ENCODE data around the gene PCDHB13.
"Not testable (repeated sequence)": the region's sequence is repeated elsewhere in the genome, so short reads cannot be mapped to it uniquely, and the experiment has no call there.

The PCDHB13 gene

DNA sequence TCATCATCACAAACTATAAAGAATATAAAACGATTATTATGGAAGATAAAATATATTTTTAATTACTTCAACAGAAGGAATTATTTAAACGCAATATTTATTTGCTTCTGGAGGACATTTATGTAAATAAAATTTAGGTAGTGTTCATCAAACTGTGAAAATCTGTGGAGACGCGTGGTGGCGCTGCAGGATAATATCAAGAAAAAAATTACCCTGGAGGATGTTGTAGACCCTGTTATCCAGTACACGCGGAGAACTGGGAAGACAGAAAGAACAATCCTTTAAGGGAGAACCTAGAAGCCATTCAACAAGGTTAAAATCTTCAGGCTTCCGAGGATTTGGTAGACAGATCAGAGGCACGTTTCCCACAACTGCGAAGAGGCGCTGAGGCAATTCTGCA is 5.2 kb upstream of the PCDHB13 start, which contains the start of gene PCDHB12:
Gene PCDHB12 (plus strand): TSS at position 242 of the 400 bp plus-strand sequence. CDS start 189 bp downstream, outside the sequence.
- no peak for DNase-seq

DNA sequence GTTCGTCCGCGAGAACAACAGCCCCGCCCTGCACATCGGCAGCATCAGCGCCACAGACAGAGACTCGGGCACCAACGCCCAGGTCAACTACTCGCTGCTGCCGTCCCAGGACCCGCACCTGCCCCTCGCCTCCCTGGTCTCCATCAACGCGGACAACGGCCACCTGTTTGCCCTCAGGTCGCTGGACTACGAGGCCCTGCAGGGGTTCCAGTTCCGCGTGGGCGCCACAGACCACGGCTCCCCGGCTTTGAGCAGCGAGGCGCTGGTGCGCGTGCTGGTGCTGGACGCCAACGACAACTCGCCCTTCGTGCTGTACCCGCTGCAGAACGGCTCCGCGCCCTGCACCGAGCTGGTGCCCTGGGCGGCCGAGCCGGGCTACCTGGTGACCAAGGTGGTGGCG is 3.4 kb upstream of the PCDHB13 start:
- DNase-seq, result not testable (repeated sequence)

DNA sequence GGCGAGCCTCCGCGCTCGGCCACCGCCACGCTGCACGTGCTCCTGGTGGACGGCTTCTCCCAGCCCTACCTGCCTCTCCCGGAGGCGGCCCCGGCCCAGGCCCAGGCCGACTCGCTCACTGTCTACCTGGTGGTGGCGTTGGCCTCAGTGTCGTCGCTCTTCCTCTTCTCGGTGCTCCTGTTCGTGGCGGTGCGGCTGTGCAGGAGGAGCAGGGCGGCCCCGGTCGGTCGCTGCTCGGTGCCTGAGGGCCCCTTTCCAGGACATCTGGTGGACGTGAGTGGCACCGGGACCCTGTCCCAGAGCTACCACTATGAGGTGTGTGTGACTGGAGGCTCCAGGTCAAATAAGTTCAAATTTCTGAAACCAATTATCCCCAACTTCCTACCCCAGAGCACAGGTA is 2.9 kb upstream of the PCDHB13 start:
- DNase-seq, result not testable (repeated sequence)

DNA sequence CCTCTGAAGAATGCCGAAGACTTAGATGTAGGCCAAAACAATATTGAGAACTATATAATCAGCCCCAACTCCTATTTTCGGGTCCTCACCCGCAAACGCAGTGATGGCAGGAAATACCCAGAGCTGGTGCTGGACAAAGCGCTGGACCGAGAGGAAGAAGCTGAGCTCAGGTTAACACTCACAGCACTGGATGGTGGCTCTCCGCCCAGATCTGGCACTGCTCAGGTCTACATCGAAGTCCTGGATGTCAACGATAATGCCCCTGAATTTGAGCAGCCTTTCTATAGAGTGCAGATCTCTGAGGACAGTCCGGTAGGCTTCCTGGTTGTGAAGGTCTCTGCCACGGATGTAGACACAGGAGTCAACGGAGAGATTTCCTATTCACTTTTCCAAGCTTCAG is 864 bp downstream of the PCDHB13 start:
- DNase-seq, result not testable (repeated sequence)

DNA sequence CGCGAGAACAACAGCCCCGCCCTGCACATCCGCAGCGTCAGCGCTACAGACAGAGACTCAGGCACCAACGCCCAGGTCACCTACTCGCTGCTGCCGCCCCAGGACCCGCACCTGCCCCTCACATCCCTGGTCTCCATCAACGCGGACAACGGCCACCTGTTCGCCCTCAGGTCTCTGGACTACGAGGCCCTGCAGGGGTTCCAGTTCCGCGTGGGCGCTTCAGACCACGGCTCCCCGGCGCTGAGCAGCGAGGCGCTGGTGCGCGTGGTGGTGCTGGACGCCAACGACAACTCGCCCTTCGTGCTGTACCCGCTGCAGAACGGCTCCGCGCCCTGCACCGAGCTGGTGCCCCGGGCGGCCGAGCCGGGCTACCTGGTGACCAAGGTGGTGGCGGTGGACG is 1.8 kb downstream of the PCDHB13 start:
- DNase-seq, result not testable (repeated sequence)

DNA sequence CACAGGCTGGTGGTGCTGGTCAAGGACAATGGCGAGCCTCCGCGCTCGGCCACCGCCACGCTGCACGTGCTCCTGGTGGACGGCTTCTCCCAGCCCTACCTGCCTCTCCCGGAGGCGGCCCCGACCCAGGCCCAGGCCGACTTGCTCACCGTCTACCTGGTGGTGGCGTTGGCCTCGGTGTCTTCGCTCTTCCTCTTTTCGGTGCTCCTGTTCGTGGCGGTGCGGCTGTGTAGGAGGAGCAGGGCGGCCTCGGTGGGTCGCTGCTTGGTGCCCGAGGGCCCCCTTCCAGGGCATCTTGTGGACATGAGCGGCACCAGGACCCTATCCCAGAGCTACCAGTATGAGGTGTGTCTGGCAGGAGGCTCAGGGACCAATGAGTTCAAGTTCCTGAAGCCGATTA is 2.3 kb downstream of the PCDHB13 start:
- DNase-seq, result not testable (repeated sequence)

DNA sequence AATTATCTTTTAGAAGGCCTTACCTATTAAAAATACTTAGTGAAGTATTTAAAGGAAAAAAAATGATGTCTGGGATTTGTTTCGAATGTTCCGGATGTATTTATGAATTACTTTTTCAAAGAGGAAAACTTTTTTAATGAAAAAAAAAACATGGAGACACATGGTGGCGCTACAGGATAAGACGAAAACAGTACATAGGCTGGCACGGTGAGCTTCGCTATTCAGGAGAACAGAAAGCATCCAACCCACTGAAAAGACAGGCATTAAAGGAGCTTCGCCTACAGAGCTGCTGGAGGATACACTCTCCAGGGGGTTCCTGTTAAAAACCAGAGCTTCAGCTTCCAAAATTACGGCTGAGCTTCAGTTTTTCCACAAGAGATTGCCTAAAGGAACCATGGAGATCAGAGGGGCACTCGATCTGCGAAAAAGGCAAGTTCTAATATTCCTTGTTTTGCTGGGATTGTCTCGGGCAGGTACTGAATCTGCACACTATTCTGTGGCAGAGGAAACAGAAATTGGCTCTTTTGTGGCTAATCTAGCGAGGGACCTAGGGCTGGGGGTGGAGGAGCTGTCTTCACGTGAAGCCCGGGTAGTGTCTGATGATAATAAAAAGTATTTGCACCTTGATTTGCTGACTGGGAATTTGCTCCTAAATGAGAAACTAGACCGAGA is 9.5 kb downstream of the PCDHB13 start, which contains the start of gene PCDHB14:
Gene PCDHB14 (plus strand): TSS at position 232 of the 672 bp plus-strand sequence. CDS start 163 bp downstream, at position 395.
- DNase-seq, result no peak

DNA sequence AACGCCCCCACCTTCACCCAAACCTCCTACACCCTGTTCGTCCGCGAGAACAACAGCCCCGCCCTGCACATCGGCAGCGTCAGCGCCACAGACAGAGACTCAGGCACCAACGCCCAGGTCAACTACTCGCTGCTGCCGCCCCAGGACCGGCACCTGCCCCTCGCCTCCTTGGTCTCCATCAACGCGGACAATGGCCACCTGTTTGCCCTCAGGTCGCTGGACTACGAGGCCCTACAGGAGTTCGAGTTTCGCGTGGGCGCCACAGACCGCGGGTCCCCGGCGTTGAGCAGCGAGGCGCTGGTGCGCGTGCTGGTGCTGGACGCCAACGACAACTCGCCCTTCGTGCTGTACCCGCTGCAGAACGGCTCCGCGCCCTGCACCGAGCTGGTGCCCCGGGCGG is 11.1 kb downstream of the PCDHB13 start:
- DNase-seq, result not testable (repeated sequence)

DNA sequence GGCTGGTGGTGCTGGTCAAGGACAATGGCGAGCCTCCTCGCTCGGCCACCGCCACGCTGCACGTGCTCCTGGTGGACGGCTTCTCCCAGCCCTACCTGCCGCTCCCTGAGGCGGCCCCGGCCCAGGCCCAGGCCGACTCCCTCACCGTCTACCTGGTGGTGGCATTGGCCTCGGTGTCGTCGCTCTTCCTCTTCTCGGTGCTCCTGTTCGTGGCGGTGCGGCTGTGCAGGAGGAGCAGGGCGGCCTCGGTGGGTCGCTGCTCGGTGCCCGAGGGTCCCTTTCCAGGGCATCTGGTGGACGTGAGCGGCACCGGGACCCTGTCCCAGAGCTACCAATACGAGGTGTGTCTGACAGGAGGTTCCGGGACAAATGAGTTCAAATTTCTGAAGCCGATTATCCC is 11.7 kb downstream of the PCDHB13 start:
- not testable (repeated sequence) for DNase-seq

DNA sequence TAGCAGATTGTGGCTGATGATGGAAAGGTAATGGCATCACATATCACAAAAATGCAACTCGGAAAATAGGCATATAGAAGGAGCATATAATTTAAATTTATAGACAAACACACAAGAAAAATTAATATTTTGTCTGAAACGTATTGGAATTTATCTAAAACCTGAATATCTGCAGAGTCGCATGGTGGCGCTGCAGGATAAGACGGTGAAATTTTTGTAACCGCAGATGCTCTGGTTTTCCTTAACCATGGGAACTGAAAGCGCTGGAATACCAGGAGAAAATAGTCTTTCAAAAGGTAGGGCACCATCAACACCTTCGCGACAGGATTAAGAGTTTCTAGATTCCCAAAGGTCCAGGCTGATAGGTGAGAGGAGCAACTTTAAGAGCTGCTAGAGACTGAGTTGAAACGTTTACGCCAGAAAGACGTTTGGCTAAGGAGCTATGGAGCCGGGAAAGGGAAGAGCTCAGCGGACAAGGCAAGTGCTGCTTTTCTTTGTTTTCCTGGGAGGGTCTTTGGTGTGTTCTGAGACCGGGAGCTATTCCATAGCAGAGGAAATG is 20.5 kb downstream of the PCDHB13 start:
- DNase-seq, result no peak

DNA sequence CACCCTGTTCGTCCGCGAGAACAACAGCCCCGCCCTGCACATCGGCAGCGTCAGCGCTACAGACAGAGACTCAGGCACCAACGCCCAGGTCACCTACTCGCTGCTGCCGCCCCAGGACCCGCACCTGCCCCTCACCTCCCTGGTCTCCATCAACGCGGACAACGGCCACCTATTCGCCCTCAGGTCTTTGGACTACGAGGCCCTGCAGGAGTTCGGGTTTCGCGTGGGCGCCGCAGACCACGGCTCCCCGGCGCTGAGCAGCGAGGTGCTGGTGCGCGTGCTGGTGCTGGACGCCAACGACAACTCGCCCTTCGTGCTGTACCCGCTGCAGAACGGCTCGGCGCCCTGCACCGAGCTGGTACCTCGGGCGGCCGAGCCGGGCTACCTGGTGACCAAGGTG is 22.2 kb downstream of the PCDHB13 start:
- DNase-seq, result not testable (repeated sequence)

DNA sequence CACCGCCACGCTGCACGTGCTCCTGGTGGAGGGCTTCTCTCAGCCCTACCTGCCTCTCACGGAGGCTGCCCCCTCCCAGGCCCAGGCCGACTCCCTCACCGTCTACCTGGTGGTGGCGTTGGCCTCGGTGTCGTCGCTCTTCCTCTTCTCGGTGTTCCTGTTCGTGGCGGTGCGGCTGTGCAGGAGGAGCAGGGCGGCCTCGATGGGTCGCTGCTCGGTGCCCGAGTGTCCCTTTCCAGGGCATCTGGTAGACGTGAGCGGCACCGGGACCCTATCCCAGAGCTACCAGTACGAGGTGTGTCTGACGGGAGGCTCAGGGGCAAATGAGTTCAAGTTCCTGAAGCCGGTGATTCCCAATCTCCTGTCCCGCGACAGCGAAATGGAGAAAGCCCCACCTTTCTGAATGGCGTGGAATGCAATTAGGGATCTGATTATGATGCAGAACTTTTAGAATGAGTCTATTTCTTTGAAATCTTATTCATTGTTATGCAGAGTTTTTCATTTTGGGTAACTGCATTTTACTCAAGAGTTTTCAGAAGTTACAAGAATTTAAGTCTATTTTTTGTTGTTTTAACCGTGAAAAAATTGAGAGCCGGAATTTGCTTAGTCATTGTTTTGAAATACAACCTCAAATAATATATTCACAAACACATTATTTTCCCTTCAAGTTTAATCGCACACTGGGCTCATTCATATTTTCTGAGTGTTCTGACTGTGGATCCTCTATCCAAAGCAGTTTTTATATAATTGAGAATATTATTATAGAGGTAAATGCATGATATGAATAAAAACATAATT is 23.0 kb downstream of the PCDHB13 start:
- no peak for DNase-seq

DNA sequence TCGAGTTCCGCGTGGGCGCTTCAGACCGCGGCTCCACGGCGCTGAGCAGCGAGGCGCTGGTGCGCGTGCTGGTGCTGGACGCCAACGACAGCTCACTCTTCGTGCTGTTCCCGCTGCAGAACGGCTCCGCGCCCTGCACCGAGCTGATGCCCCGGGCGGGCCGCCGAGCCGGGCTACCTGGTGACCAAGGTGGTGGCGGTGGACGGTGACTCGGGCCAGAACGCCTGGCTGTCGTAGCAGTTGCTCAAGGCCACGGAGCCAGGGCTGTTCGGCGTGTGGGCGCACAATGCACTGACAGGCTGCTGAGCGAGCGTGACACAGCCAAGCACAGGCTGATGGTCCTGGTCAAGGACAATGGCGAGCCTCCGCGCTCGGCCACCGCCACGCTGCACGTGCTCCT is 27.8 kb downstream of the PCDHB13 start:
- DNase-seq, result no peak

DNA sequence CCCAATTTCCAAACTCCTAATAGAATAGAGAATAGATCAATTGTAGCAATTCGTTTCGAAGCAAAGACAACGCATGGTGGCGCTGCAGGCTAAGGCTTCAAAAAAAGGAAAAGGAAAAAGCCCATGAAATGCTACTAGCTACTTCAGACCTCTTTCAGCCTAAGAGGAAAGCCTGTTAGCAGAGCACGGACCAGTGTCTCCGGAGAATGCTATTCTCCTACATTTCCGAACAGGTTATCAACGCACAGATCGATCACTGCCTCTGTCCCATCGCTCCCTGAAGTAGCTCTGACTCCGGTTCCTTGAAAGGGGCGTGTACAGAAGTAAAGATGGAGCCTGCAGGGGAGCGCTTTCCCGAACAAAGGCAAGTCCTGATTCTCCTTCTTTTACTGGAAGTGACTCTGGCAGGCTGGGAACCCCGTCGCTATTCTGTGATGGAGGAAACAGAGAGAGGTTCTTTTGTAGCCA is 31.6 kb downstream of the PCDHB13 start, which contains the start of gene PCDHB15:
Gene PCDHB15 (plus strand): TSS at position 146 of the 468 bp plus-strand sequence. CDS start 184 bp downstream, at position 330.
- peak in 1 of 2 experiments; percentile 11 for DNase-seq

DNA sequence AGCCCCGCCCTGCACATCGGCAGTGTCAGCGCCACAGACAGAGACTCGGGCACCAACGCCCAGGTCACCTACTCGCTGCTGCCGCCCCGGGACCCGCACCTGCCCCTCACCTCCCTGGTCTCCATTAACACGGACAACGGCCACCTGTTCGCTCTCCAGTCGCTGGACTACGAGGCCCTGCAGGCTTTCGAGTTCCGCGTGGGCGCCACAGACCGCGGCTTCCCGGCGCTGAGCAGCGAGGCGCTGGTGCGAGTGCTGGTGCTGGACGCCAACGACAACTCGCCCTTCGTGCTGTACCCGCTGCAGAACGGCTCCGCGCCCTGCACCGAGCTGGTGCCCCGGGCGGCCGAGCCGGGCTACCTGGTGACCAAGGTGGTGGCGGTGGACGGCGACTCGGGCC is 33.3 kb downstream of the PCDHB13 start:
- not testable (repeated sequence) for DNase-seq

DNA sequence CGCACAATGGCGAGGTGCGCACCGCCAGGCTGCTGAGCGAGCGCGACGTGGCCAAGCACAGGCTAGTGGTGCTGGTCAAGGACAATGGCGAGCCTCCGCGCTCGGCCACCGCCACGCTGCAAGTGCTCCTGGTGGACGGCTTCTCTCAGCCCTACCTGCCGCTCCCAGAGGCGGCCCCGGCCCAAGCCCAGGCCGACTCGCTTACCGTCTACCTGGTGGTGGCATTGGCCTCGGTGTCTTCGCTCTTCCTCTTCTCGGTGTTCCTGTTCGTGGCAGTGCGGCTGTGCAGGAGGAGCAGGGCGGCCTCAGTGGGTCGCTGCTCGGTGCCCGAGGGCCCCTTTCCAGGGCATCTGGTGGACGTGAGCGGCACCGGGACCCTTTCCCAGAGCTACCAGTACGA is 33.7 kb downstream of the PCDHB13 start:
- not testable (repeated sequence) for DNase-seq

DNA sequence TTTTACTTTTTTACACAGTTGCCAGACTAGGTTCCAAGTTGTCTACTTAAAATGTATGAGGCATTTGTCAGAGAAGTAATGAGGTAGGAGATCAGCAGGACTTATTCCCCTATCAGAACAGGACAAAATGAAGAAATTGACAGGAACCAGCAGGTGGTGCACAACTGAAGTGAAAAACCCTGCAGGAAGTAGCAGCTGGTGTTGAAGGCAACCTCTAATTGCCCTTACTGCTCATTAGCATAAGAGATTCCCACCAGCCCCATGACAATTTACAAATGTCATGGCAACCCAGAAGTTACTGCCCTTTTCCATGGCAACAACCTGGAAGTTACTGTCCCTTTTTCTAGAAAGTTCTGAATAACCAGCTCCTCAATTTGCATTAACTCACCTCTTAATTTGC is 36.9 kb downstream of the PCDHB13 start:
- DNase-seq, result no peak

DNA sequence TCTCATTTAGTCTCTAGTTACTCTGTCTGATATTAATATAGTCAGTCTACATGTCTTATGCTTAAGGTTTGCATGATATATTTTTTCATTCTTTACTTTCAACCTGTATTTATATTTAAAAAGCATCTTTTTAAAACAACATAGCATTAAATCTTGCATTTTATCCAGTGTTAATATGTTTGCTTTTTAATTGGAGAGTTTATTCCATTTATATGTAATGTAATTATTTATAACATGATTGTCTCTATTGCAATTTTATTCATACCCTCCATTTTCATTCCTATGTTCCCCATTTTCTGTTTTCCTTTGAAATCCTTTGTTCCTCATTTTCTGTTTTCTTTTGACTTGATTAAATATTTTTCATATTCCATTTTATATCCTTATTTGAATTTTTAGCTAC is 44.7 kb downstream of the PCDHB13 start:
- no peak for DNase-seq

DNA sequence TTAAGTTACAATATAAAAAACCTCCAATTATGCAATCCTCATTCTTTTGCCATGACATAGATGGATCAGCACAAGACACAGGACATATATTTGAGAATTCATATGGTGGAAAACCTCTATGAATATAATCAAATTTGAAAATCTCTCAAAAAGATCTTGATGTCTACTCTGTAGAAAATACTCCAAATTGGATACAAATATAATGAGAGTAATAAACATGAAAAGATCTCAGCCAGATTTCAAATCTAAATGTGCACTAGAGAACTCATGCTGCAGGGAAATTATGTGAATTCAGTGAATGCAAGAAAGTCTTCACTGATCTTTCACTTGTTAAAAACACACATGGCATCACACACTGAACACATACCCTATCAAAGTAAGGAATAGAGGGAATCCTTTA is 45.2 kb downstream of the PCDHB13 start:
- DNase-seq, result no peak

DNA sequence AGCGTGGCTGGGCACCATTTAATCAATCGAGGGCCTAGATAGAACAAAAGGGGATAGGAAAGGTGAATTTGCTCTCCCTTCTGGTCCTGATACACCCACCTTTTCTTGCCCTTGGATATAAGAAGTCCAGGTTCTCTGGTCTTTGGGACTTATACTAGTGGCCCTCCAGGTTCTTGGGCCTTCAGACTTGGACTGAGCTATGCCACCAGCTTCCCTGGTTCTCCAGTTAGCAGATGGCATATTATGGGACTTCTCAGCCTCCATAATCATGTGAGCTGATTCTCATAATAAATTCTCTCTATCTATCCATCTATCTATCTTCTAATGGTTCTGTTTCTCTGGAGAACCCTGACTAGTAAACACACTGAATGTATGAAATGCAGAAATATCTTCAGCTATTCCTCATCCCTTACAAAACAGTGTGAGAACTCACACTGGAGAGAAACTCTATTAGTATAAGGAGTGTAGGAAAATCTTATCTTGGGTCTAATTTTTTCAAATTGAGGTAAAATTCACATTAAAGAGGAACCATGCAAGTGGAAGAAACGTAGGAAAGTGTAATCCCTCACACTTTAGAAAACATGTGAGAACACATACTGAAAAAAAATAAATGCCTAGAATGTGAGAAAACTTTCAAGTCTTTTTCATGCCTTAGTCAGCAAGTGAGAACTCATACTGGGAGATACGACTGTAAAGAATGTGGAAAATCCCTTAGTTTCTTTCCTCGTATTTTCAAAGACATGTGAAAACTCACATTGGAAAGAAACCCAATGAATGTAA is 46.9 kb downstream of the PCDHB13 start:
- DNase-seq, result no peak

DNA sequence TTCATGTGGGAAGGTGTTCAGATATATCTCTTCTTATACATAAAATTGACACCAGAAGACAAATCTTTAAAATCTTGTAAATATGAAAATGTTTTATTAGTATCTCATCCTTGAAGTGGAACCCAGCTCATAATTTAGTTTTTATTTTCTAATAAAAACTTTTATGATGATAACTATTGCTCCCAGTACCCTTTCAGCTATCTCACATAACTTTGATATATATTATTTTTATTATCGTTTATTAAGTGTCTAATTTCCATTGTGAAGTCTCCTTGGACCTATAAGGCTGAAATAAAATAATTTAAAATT is 47.5 kb downstream of the PCDHB13 start:
- DNase-seq, result no peak

All from cerebellar nuclear complex (tissue), 1 donor.